Right atrium auricular region (tissue), 2 donors: Measurements from ENCODE around the gene DPYSL5. TPM values are rescaled to one million over a fixed set of nuclear protein-coding genes. Genes with fewer than 3 reads are reported as not detected.
A peak's percentile ranks its signal among the peaks of the same experiment; 100 is the strongest.

ENCODE experiments used
- DNase-seq: peaks from one replicate; pipeline ENCODE4 v3.0.0-alpha.2; 2019; ENCODE audit warnings: low spot score
- H3K27ac ChIP-seq, 2 donors: fragments of 200-600 bp; sonication (generic); 1 replicate in 1 of 2; 2 replicates in 1 of 2; pipeline ENCODE4 v1.5.1; 2016 to 2019
- H3K27me3 ChIP-seq, 2 donors: fragments of 200-600 bp; sonication (generic); one replicate each; pipeline versions ENCODE4 v1.5.1 to v1.6.0; 2017 to 2019
- H3K36me3 ChIP-seq: fragments of 200-600 bp; sonication (generic); one replicate; pipeline ENCODE4 v1.5.1; 2016
- H3K4me1 ChIP-seq, 2 donors: fragments of 200-600 bp; sonication (generic); one replicate each; pipeline versions ENCODE4 v1.5.1 to v1.6.0; 2017 to 2019
- H3K4me3 ChIP-seq, 2 donors: fragments of 200-600 bp; sonication (generic); 1 replicate in 1 of 2; 2 replicates in 1 of 2; pipeline ENCODE4 v1.5.1; 2017 to 2019; ENCODE audit warnings: mild to moderate bottlenecking in 1 of 2, moderate library complexity in 1 of 2
- H3K9me3 ChIP-seq, 2 donors: fragments of 200-600 bp; sonication (generic); one replicate each; pipeline ENCODE4 v1.5.1; 2019
- CTCF ChIP-seq, 2 donors: fragments of 200-600 bp; sonication (generic); IDR thresholded peaks; one replicate each; pipeline ENCODE4 v1.5.1; 2019; ENCODE audit warnings: antibody characterized with exemption in 2 of 2
- total RNA-seq, 2 donors: library from RNA; depleted of rRNA; stranded (reverse); fragments of >200 nt; gene quantifications; one replicate each; pipeline ENCODE4 v1.1.0, GENCODE V29; 2016

Gene DPYSL5
- total RNA-seq, 2 donors from 2014 or later = 0.12 TPM; not detected in 1

- Histone ChIP-seq H3K4me3 (no peak overlapping the region), H3K27me3 (no peaks in the 10 kb centered on the region), H3K36me3 (no peaks in the 10 kb centered on the region), H3K4me1 (peaks cover 0 to 55% of the 10 kb centered on the region in 2 donors), H3K27ac (no peak overlapping the region), H3K9me3 (no peaks in the 10 kb centered on the region)
- DNase-seq = no peak
- no peak for TF ChIP-seq CTCF (IDR thresholded peaks at IDR 0.05)
These were observed 127.2 kb downstream of the DPYSL5 start for GRCh38 chr2:26975102-26975501.

GRCh38 chr2:26975656-26976055 lies 127.7 kb downstream of the DPYSL5 start:
- TF ChIP-seq CTCF (IDR thresholded peaks at IDR 0.05) = no peak
- DNase-seq = no peak
- H3K36me3 ChIP-seq = no peaks in the 10 kb centered on the region
- no peaks in the 10 kb centered on the region for H3K9me3 ChIP-seq
- peaks cover 0 to 53% of the 10 kb centered on the region in 2 donors for H3K4me1 ChIP-seq
- H3K27ac ChIP-seq = no peak overlapping the region
- no peaks in the 10 kb centered on the region for H3K27me3 ChIP-seq
- no peak overlapping the region for H3K4me3 ChIP-seq

- no peaks in the 10 kb centered on the region for H3K9me3 ChIP-seq
- peaks cover 0 to 51% of the 10 kb centered on the region in 2 donors for H3K4me1 ChIP-seq
- no peaks in the 10 kb centered on the region for H3K36me3 ChIP-seq
- no peak overlapping the region for H3K27ac ChIP-seq
- TF ChIP-seq CTCF (IDR thresholded peaks at IDR 0.05) = no peak
- no peak overlapping the region for H3K4me3 ChIP-seq
- H3K27me3 ChIP-seq = no peaks in the 10 kb centered on the region
- no peak for DNase-seq
These were observed 128.3 kb downstream of the DPYSL5 start for GRCh38 chr2:26976237-26976636.

- no peak for DNase-seq
- Histone ChIP-seq H3K27me3 (no peaks in the 10 kb centered on the region), H3K4me3 (no peak overlapping the region), H3K4me1 (peaks cover 0 to 47% of the 10 kb centered on the region in 2 donors), H3K36me3 (no peaks in the 10 kb centered on the region), H3K9me3 (no peaks in the 10 kb centered on the region), H3K27ac (no peak overlapping the region)
- no peak for TF ChIP-seq CTCF (IDR thresholded peaks at IDR 0.05)
These were observed 129.1 kb downstream of the DPYSL5 start for GRCh38 chr2:26977012-26977411.

GRCh38 chr2:26978061-26978596 lies 130.2 kb downstream of the DPYSL5 start:
- no peak for DNase-seq
- Histone ChIP-seq H3K27me3 (no peaks in the 10 kb centered on the region), H3K36me3 (no peaks in the 10 kb centered on the region), H3K4me3 (no peak overlapping the region), H3K27ac (peak overlapping the region in 1 of 2 donors; percentile 5), H3K4me1 (peaks cover 0 to 44% of the 10 kb centered on the region in 2 donors), H3K9me3 (no peaks in the 10 kb centered on the region)
- no peak for TF ChIP-seq CTCF (IDR thresholded peaks at IDR 0.05)

GRCh38 chr2:26979741-26980140 lies 131.8 kb downstream of the DPYSL5 start:
- Histone ChIP-seq H3K27ac (no peak overlapping the region), H3K4me1 (peaks cover 0 to 43% of the 10 kb centered on the region in 2 donors), H3K4me3 (no peak overlapping the region), H3K27me3 (no peaks in the 10 kb centered on the region), H3K9me3 (no peaks in the 10 kb centered on the region), H3K36me3 (no peaks in the 10 kb centered on the region)
- TF ChIP-seq CTCF (IDR thresholded peaks at IDR 0.05) = no peak
- DNase-seq = no peak
